Tibial nerve (tissue), 3 donors: ENCODE measurements around the gene HSCB.
"Not testable (repeated sequence)": the region's sequence is repeated elsewhere in the genome, so short reads cannot be mapped to it uniquely, and the experiment has no call there.

Experiments
- CTCF ChIP-seq, 5 experiments: fragments of 200-600 bp in 3 of 5; fragments of 450-650 bp in 2 of 5; sonication (generic) in 3 of 5; IDR thresholded peaks; one replicate each; pipeline ENCODE4 v1.5.1; 2016 to 2019; ENCODE audit warnings: antibody characterized with exemption in 5 of 5, mild to moderate bottlenecking in 3 of 5, moderate library complexity in 2 of 5
- POLR2A ChIP-seq, 2 donors: fragments of 450-650 bp; IDR thresholded peaks; one replicate each; pipeline ENCODE4 v1.6.1; 2017; ENCODE audit warnings: antibody characterized with exemption in 2 of 2, mild to moderate bottlenecking in 2 of 2, moderate library complexity in 2 of 2

DNA sequence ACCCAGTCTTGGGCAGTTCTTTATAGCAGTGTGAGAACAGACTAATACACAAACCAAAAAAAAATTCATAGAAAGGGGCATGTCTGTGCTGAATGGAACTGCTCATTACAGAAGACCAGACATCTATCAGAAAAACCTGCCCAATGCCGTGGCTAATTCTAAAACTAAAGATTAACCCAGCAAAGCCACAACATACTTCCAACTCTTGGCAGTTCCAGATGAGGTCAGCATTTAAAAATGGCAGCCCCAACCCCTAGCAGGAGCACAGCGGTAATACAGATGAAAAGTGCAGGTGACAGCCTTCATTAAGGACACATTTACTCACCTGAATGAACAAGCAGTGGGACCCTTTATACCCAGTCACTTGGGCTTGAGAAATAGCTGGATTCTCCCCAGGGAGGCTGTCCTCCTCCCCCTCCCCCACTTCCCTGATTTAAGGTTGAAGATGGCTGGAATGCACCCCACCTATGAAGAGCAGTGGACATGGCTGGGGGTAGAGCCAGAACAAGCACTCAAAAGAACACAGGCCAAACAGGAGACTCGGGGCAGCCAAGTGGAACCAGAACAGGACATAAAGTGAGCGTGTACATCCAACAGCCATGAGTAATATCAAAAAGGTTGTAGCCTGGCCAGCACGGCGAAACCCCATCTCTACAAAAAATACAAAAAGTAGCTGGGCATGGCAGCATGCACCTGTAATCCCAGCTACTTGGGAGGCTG lies 48.6 kb upstream of the HSCB start:
- TF ChIP-seq CTCF, POLR2A (IDR thresholded peaks at IDR 0.05): not testable (repeated sequence)
